Right lobe of liver (tissue), 4 donors: ENCODE measurements around the gene DLEC1.

Experiments
- CTCF ChIP-seq, 4 donors: fragments of 200-600 bp in 3 of 4; fragments of 450-650 bp in 1 of 4; IDR thresholded peaks; one replicate each; pipeline versions ENCODE4 v1.5.1 to v1.8.0; 2016 to 2022; ENCODE audit warnings: antibody characterized with exemption in 4 of 4, mild to moderate bottlenecking in 2 of 4
- POLR2A ChIP-seq: fragments of 450-650 bp; IDR thresholded peaks from one replicate; pipeline ENCODE4 v1.6.1; 2017; ENCODE audit warnings: antibody characterized with exemption, mild to moderate bottlenecking
- donor health status: DM: no; HTN: no; CAD: no.
- donor health status: DM: no; HTN: no; CAD: no.
- donor health status: DM: no; HTN: yes; CAD: no.

GRCh38 chr3:38046821-38047220 is 7.8 kb downstream of the DLEC1 start:
- TF ChIP-seq POLR2A, result no peak
- no peak for TF ChIP-seq CTCF (IDR thresholded peaks at IDR 0.05)
